Neural cell (in vitro differentiated cells): ENCODE data around the gene SUCO.

Experiments used
- POLR2AphosphoS5 ChIP-seq: IDR thresholded peaks from 2 replicates; pipeline ENCODE4 v1.6.1; 2012
- TF ChIP-seq, protein P1 (sequence below): fragments of 450-650 bp; IDR thresholded peaks from 2 replicates; pipeline ENCODE4 v1.5.1; 2014; ENCODE audit warnings: antibody characterized with exemption, mild to moderate bottlenecking, moderate library complexity; ENCODE audit not compliant: poor library complexity, severe bottlenecking

DNA sequence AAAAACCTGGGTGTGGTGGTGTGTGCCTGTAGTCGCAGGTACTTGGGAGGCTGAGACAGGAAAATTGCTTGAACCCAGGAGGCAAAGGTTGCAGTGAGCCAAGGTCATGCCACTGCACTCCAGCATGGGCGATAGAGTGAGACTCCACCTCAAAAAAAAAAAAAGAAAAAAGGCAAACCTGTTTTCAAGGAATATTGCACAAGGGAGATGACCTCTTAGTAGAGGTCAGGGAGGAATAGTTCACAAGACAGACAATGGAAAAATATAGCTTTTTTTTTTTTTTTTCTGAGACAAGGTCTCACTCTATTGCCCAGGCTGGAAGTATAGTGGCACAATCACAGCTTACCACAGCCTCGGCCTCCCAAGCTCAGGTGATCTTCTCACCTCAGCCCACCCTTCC lies 22.5 kb upstream of the SUCO start:
- TF ChIP-seq, protein P1, sequence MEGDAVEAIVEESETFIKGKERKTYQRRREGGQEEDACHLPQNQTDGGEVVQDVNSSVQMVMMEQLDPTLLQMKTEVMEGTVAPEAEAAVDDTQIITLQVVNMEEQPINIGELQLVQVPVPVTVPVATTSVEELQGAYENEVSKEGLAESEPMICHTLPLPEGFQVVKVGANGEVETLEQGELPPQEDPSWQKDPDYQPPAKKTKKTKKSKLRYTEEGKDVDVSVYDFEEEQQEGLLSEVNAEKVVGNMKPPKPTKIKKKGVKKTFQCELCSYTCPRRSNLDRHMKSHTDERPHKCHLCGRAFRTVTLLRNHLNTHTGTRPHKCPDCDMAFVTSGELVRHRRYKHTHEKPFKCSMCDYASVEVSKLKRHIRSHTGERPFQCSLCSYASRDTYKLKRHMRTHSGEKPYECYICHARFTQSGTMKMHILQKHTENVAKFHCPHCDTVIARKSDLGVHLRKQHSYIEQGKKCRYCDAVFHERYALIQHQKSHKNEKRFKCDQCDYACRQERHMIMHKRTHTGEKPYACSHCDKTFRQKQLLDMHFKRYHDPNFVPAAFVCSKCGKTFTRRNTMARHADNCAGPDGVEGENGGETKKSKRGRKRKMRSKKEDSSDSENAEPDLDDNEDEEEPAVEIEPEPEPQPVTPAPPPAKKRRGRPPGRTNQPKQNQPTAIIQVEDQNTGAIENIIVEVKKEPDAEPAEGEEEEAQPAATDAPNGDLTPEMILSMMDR, result no peak
- TF ChIP-seq POLR2AphosphoS5, result no peak
